PFSK-1 (cell line): ENCODE results near the gene CYFIP2.

ENCODE experiments used
- FOXP2 ChIP-seq: optimal IDR thresholded peaks from 2 replicates; pipeline ENCODE3; 2011; ENCODE audit warnings: borderline replicate concordance, control low read depth, inconsistent platforms; ENCODE audit not compliant: insufficient read depth; ENCODE audit errors: extremely low read length, extremely low read depth
- POLR2AphosphoS5 ChIP-seq: IDR thresholded peaks from 2 replicates; pipeline ENCODE4 v1.6.1; 2012; ENCODE audit warnings: low read depth, mild to moderate bottlenecking, control low read depth, low read length, moderate library complexity
- REST ChIP-seq, 2 experiments: IDR thresholded peaks; 2 replicates each; pipeline versions ENCODE4 v1.6.1 to v1.8.0; 2011 to 2012; ENCODE audit warnings: low read depth in 2 of 2, low read length in 2 of 2, control low read depth in 1 of 2, inconsistent platforms in 1 of 2, mild to moderate bottlenecking in 1 of 2, moderate library complexity in 1 of 2; ENCODE audit not compliant: insufficient read depth in 1 of 2
- SIN3A ChIP-seq: IDR thresholded peaks from 2 replicates; pipeline ENCODE4 v1.6.1; 2012; ENCODE audit warnings: mild to moderate bottlenecking, low read length, moderate library complexity, borderline replicate concordance; ENCODE audit not compliant: insufficient read depth
- TAF1 ChIP-seq: IDR thresholded peaks from 2 replicates; pipeline ENCODE4 v1.6.1; 2012; ENCODE audit warnings: low read length, control low read depth, borderline replicate concordance; ENCODE audit not compliant: insufficient read depth

Gene CYFIP2

GRCh38 chr5:157301066-157301465 lies 35.1 kb downstream of the CYFIP2 start:
- TF ChIP-seq SIN3A (no peak), FOXP2 (no peak), REST (IDR thresholded peaks at IDR 0.05; ENCODE audit: insufficient read depth in 1 of 2, low read depth in 2 of 2, low read length in 2 of 2) (no peak), POLR2AphosphoS5 (no peak), TAF1 (no peak)

- TF ChIP-seq TAF1 (no peak), REST (IDR thresholded peaks at IDR 0.05; ENCODE audit: insufficient read depth in 1 of 2, low read depth in 2 of 2, low read length in 2 of 2) (no peak), SIN3A (no peak), FOXP2 (no peak), POLR2AphosphoS5 (no peak)
Observed at GRCh38 chr5:157303023-157303422, 37.1 kb downstream of the CYFIP2 start.

GRCh38 chr5:157303667-157304327 lies 37.9 kb downstream of the CYFIP2 start:
- TF ChIP-seq TAF1: no peak
- TF ChIP-seq REST (IDR thresholded peaks at IDR 0.05; ENCODE audit: insufficient read depth in 1 of 2, low read depth in 2 of 2, low read length in 2 of 2): no peak
- TF ChIP-seq FOXP2: no peak
- no peak for TF ChIP-seq POLR2AphosphoS5

GRCh38 chr5:157306081-157306480 lies 40.2 kb downstream of the CYFIP2 start:
- TF ChIP-seq REST (IDR thresholded peaks at IDR 0.05; ENCODE audit: insufficient read depth in 1 of 2, low read depth in 2 of 2, low read length in 2 of 2): no peak
- no peak for TF ChIP-seq TAF1
- no peak for TF ChIP-seq POLR2AphosphoS5
- no peak for TF ChIP-seq SIN3A
- TF ChIP-seq FOXP2: no peak
